GM11168 (cell line): ENCODE results near the gene NSRP1.
"Not testable (repeated sequence)": the region's sequence is repeated elsewhere in the genome, so short reads cannot be mapped to it uniquely, and the experiment has no call there.

Source experiments
- in situ Hi-C: fragments of 300-500 bp; cut with MboI; formaldehyde crosslinking; loops from one replicate; pipeline ENCODE4 v1.12.0; 2022; ENCODE audit warnings: low sequenced_read_pairs; ENCODE audit not compliant: unreplicated experiment

Gene NSRP1

GRCh38 chr17:30117675-30118081 is 1.1 kb downstream of the NSRP1 start:
- in situ Hi-C loops: loop anchor here (25.0 kb wide), 1 partner anchor 120 kb away; the partner anchor contains the start of gene SLC6A4

DNA sequence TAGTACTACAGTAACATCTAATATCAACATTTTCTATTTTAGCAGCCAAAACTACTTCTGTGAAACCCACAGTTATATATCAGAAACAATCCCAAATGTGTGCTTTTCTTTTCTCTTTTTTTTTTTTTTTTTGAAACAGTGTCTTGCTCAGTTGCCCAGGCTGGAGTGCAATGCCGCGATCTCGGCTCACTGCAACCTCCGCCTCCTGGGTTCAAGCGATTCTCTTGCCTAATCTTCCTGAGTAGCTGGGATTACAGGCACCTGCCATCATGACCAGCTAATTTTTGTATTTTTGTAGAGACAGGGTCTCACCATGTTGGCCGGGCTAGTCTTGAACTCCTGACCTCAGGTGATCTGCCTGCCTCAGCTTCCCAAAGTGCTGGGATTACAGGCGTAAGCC is 2.0 kb downstream of the NSRP1 start:
- in situ Hi-C loops: loop anchor here (25.0 kb wide), 1 partner anchor 119 kb away; the partner anchor contains the start of gene SLC6A4

DNA sequence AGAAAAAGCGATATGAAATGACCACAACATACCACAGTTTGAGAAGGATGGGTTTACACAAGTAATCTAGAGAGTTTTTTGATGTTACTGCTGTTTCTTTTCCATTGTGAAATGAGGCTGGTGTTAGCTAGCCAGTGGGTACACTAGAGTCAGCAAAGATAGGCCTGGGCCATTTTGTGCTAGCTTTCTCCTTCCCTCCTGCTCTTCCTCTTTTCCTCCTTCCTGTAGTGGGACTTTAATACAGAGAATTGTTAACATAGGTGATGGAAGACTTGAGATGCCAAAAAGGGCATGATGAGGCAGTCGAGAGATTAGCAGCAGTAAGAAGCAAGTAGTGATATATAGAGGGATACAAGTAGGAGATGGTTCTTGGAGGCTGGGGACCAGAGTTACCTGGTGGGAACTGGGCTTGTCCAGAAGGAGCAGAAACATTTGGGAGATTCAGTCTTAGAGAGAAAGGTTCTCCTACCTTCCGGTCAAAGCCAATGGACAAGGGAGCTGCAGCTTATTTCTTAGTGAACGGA is 7.7 kb downstream of the NSRP1 start:
- in situ Hi-C loops: loop anchor here (25.0 kb wide), 1 partner anchor 113 kb away; the partner anchor contains the start of gene SLC6A4

DNA sequence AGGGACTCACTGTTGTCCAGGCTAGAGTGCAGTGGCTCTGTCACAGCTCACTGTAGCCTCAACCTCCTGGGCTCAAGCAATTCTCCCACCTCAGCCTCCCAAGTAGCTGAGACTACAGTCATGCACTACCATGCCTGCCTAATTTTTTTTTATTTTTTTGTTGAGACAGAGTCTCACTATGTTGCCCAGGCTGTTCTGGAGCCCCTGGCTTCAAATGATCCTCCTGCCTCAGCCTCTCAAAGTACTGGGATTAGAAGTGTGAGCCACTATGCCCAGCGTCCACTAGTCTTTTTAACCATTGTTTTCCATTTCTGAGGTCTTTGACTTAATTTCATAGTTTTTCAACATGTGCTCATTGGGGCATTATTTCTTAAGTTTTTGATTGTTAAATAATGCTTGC is 13.5 kb downstream of the NSRP1 start:
- in situ Hi-C loops: no loop called here

GRCh38 chr17:30132615-30133014 is 16.0 kb downstream of the NSRP1 start:
- in situ Hi-C loops: no loop called here

DNA sequence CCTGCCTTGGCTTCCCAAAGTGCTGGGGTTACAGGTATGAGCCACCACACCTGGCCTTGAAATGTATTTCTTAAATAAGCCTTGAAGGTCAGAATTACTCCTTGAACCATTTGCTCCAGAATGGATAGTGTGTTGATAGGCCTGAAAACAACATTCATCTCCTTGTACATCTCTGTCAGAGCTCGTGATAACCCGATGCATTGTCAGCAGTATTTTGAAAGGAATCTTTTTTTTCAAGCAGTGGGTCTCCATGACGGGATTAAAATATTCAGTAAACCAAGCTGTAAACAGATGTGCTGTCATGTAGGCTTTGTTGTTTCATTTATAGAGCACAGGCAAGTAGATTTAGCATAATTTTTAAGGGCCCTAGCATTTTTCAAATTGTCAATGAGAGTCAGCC is 16.6 kb downstream of the NSRP1 start:
- in situ Hi-C loops: no loop called here

DNA sequence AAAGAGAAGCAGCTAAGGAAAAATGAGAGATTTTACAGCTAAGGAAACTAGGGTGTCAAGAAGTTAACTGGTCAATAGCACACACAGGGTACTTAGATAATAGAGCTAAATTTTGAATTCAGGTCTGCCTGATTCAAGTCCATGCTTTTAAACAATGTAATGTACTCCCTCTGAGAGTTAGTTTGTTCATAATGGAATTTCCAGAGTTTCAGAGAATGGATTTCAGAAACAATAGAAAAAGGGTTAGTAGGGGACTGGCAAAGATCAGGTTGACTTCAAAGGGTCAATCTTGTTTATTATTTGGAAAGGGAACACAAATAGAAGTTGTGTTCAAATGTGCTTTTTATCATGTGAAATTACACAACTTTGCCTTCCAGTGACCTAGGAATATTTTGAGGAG is 17.9 kb downstream of the NSRP1 start:
- in situ Hi-C loops: no loop called here

DNA sequence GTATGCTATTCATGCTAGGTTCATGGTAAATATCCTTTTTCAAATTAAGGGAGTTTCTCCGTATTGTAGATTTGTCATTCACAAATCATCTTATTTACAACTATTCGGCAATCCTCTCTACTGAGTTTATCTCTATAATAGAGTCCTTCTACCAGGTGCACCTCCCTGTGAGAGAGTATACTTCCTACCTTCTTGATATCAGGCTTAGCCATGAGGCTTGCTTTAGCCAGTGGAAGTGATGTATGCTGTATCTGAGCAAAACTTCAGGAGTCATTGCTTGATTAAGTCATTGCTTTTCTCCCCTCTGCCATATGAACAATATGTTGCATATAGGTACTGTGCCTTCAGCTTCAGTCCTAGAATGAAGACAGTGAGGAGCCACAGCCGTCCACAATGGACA is 20.5 kb downstream of the NSRP1 start:
- in situ Hi-C loops: no loop called here

DNA sequence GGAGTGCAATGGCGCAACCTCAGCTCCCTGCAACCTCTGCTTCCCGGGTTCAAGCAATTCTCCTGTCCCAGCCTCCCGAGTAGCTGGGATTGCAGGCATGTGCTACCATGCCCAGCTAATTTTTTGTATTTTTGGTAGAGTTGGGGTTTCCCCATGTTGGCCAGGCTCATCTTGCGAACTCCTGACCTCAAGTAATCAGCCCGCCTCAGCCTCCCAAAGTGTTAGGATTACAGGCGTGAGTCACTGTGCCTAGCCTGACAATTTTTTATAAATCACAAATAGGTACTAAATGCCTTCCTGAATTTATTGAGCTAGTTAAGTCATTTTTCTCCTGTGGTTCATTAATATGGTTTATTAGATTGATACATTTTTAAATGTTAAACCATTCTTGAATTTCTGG is 31.2 kb downstream of the NSRP1 start:
- in situ Hi-C loops: not testable (repeated sequence)

GRCh38 chr17:30148376-30148775 is 31.8 kb downstream of the NSRP1 start:
- in situ Hi-C loops: no loop called here

- in situ Hi-C loops: no loop called here
Observed at GRCh38 chr17:30151471-30151870, 34.9 kb downstream of the NSRP1 start.

GRCh38 chr17:30153463-30153862 is 36.8 kb downstream of the NSRP1 start:
- in situ Hi-C loops: no loop called here

DNA sequence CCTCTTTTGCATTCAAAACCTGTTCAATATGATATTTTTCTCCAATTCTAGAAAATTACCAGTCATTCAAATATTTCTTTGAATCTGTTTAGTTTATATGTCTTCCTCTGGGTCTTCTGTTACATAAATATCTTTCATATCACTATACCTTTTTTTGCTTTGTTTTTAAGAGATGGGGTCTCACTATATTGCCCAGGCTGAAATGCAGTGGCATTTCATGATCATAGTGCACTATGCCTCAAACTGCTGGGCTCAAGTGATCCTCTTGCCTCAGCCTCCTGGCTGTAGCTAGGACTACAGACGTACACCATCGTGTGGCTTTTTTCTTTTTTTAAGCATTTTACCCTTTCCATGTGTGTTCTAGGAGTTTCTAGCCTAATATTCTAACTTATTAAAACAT is 38.8 kb downstream of the NSRP1 start:
- in situ Hi-C loops: no loop called here

- in situ Hi-C loops: no loop called here
Observed at GRCh38 chr17:30158896-30159625, 42.4 kb downstream of the NSRP1 start.

- in situ Hi-C loops: no loop called here
Observed at GRCh38 chr17:30160419-30161172, 44.0 kb downstream of the NSRP1 start.

GRCh38 chr17:30161601-30162000 is 45.0 kb downstream of the NSRP1 start:
- in situ Hi-C loops: no loop called here

DNA sequence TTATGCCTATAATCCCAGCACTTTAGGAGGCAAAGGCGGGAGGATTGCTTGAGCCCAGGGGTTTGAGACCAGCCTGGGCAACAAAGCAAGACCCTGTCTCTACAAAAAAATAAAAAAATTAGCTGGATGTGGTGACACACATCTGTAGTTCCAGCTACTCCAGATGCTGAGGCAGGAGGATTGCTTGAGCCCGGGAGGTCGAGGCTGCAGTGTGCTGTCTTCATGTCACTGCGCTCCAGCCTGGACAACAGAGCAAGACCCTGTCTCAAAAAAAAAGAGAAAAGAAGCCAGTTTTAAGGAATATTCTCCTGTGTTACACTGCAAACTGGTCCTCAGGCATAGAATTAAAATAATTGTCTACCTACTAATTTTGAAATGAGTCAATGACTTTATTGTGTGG is 47.9 kb downstream of the NSRP1 start:
- in situ Hi-C loops: no loop called here

- in situ Hi-C loops: no loop called here
Observed at GRCh38 chr17:30165147-30165546, 48.5 kb downstream of the NSRP1 start.

DNA sequence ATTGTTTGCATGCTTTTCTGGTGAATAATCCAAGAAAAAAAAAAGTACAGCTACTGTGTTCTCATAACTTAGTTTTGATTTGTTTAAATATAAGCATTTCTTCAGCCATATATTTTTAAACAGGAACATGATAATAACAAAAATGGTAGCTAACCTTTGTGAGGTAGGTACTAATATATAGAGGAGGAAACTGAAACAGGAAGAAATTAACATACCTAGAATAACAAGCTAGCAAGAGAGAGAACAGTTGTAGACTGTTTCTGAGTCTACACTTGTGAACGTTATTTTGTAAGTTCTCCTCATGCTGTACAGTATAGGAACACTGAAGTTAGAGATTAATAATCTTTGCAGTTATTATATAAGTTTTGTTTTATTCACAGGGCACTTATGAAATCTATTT is 49.3 kb downstream of the NSRP1 start:
- in situ Hi-C loops: no loop called here

DNA sequence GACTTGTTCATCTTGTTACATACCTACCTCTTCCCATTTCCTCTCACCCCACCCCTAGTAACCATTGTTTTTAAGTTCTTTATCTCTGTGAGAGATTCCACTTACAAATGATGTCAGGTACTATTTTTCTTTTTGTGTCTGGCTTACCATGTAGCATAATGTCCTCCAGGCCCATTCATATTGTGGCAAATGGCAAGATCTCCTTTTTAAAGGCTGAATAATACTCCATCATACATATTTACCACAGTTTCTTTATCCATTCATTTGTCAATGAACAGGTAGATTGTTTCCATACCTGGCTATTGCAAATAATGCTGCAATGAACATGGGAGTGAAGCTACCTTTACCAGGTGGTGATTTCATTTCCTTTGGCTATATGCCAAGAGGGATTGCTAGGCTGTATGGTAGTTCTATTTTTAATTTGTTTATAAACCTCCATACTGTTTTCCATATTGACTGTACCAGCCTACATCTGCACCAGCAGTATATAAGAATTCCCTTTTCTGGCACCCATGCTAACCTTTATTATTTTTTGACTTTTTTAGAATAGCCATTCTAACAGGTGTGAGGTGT is 53.9 kb downstream of the NSRP1 start:
- in situ Hi-C loops: no loop called here

GRCh38 chr17:30172560-30172959 is 55.9 kb downstream of the NSRP1 start:
- in situ Hi-C loops: no loop called here
